HAP-1 (cell line): ENCODE results near the gene METTL24.

Source experiments
- DNase-seq, 2 experiments: peaks; one replicate each; pipeline ENCODE4 v3.0.0-alpha.2; 2016 to 2020; ENCODE audit warnings: low spot score in 2 of 2
- H3K27me3 ChIP-seq: fragments of 250-450 bp; sonication (Bioruptor Pico); 2 replicates; pipeline ENCODE4 v1.5.1; 2020; ENCODE audit warnings: low read depth, mild to moderate bottlenecking, moderate library complexity
- H3K36me3 ChIP-seq: fragments of 250-450 bp; sonication (Bioruptor Pico); replicated peaks from 2 replicates; pipeline ENCODE4 v1.5.1; 2020; ENCODE audit warnings: mild to moderate bottlenecking
- H3K4me1 ChIP-seq: fragments of 250-450 bp; sonication (Bioruptor Pico); 2 replicates; pipeline ENCODE4 v1.5.1; 2020; ENCODE audit warnings: mild to moderate bottlenecking
- H3K4me3 ChIP-seq: fragments of 250-450 bp; sonication (Bioruptor Pico); 2 replicates; pipeline ENCODE4 v1.5.1; 2020; ENCODE audit warnings: mild to moderate bottlenecking, moderate library complexity
- H3K9me3 ChIP-seq: fragments of 250-450 bp; sonication (Bioruptor Pico); 2 replicates; pipeline ENCODE4 v1.5.1; 2020; ENCODE audit warnings: mild to moderate bottlenecking, moderate library complexity
- in situ Hi-C: fragments of 300-500 bp; cut with MboI; formaldehyde crosslinking; loops from 3 replicates; pipeline ENCODE4 v1.14.3; 2020; ENCODE audit warnings: low sequenced_read_pairs, inconsistent platforms, mixed read lengths

METTL24 gene

DNA sequence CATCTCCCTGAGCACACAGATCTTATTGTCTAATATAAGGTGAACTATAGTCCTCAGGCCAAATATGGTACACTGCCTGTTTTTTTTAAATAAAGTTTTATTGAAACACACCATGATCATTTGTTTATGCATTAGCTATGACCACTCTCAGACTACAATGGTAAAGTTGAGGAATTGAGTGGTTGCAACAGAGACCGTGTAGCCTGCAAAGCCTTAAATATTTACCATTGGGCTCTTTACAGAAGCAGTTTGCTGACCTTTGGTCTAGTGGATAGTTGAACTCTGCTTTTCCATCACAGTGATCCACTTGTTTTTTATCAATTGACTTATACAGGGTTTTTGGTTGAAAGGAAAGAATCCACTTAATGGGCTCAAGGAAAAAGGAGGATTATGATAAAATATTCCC, 27.3 kb upstream of the METTL24 start:
- in situ Hi-C loops = loop anchor here (25.0 kb wide), 2 partner anchors 323 to 673 kb away; no protein-coding TSS in a partner anchor
- Histone ChIP-seq H3K4me1 (peaks cover 25% of the 10 kb centered on the region), H3K27me3 (no peaks in the 10 kb centered on the region), H3K4me3 (no peak overlapping the region), H3K36me3 (no peaks in the 10 kb centered on the region), H3K9me3 (no peaks in the 10 kb centered on the region)
- DNase-seq = no peak

DNA sequence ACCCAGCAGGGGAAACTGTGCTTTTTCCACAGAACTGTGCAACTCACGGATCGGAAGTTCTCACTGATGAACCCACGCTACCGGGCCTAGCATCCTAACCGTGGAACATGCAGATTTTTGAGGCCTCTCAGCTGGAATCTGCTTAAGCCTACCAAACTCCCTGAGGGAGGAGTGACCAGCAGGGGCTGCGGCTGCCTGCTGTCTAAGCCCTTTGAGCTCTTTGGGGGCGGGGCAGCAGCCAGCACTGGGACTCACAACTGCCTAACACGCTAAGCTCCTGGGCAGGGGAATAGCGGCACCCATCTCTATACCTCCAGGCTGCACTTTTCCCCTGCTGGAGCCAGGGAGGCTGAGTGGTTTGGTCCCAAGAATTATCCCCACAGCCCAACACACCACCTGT, 20.4 kb upstream of the METTL24 start:
- Histone ChIP-seq H3K27me3 (no peaks in the 10 kb centered on the region), H3K9me3 (no peaks in the 10 kb centered on the region), H3K4me1 (no peaks in the 10 kb centered on the region), H3K4me3 (no peak overlapping the region), H3K36me3 (no peaks in the 10 kb centered on the region)
- in situ Hi-C loops = loop anchor here (25.0 kb wide), 2 partner anchors 316 to 666 kb away; no protein-coding TSS in a partner anchor
- peak in 1 of 2 experiments; percentile 57 for DNase-seq

DNA sequence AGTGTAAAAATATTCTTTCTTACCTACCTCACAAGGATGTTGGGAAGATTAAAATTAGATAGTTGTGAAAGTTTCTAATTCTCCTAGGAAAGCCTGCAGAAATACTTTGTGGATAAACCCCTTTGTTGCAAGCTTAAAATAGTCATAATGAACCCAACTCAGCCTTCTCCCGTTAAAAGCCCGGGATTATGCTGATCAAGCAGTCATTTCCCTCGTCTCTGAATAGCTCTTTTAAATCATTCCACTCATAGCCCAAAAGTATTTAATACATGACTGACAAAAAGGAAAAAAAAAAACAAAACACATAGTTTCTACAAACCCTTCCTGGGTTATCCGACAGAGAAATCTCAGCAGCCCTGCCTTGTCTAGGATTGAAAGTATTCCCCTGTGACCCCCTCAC, 10.9 kb upstream of the METTL24 start:
- Histone ChIP-seq H3K4me1 (peaks cover 47% of the 10 kb centered on the region), H3K36me3 (no peaks in the 10 kb centered on the region), H3K4me3 (no peak overlapping the region), H3K9me3 (no peaks in the 10 kb centered on the region), H3K27me3 (no peaks in the 10 kb centered on the region)
- DNase-seq = peak; percentile 68 to 98
- in situ Hi-C loops = no loop called here

DNA sequence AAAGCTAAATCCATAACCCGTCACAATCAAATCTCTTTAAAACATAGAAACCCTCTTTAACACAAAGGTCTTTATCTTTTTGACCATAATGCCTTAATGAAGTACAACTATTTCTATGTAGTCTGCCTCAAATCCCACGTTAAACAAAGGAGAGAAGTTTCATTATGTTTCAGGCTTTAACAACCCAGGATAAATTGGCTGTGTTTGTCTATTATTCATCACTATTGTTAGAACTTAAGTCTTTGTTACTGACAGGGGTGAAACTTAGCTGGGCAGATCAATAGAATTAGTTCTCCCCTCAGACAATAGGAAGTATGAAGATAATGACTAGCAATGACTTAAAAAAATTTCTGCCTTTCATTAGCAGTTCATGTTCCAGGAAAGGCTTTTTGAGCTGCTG, 10.1 kb upstream of the METTL24 start:
- peak in 1 of 2 experiments; percentile 100 for DNase-seq
- H3K9me3 ChIP-seq = no peaks in the 10 kb centered on the region
- no peaks in the 10 kb centered on the region for H3K36me3 ChIP-seq
- H3K4me1 ChIP-seq = peaks cover 48% of the 10 kb centered on the region
- in situ Hi-C loops = no loop called here
- H3K4me3 ChIP-seq = no peak overlapping the region
- no peaks in the 10 kb centered on the region for H3K27me3 ChIP-seq

DNA sequence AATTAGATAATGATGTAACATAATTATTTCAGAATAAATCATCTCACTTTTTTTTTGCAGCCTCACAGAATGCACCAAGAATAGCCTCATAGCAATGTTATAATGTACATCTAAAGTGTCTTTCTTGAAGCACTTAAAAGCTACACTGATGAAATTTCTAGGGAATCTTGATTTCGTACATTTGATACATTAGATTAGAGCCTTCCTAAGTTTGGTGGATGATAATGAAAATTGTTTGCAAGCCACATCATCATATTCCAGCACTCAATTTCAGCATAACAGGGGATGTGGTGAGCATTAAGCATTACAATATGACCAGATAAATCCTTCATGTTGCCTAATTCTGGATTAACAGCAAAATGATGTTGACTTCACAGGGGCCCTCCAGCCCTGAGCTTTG, 9.7 kb upstream of the METTL24 start:
- in situ Hi-C loops = no loop called here
- H3K27me3 ChIP-seq = no peaks in the 10 kb centered on the region
- H3K4me3 ChIP-seq = no peak overlapping the region

DNA sequence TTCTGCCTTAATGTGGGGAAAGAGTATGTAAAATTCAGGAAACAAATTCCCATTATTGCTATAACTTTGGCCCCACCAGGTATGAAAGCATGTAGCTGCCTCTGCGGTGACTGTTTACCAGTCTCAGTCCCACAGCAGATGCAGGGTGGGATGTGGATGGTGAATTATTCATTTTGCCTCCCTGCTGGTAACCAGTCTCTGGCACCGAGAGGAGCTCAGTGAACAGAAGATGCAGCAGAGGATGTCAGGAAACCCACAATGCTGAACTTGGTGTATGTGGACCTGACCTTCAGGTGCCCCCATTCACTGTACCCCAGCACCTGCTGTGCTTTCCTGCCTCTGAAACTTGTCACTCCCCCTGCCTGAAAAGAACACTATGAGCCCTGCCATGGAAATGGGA, 8.8 kb upstream of the METTL24 start:
- no peak for DNase-seq
- H3K9me3 ChIP-seq = no peaks in the 10 kb centered on the region
- no peaks in the 10 kb centered on the region for H3K27me3 ChIP-seq
- in situ Hi-C loops = no loop called here
- peaks cover 48% of the 10 kb centered on the region for H3K4me1 ChIP-seq
- no peak overlapping the region for H3K4me3 ChIP-seq
- H3K36me3 ChIP-seq = no peaks in the 10 kb centered on the region

More for the DNA sequence above, 9.7 kb upstream of the METTL24 start:
- H3K36me3 ChIP-seq = no peaks in the 10 kb centered on the region
- no peaks in the 10 kb centered on the region for H3K9me3 ChIP-seq
- peak in 1 of 2 experiments; percentile 53 for DNase-seq
- H3K4me1 ChIP-seq = peaks cover 48% of the 10 kb centered on the region

DNA sequence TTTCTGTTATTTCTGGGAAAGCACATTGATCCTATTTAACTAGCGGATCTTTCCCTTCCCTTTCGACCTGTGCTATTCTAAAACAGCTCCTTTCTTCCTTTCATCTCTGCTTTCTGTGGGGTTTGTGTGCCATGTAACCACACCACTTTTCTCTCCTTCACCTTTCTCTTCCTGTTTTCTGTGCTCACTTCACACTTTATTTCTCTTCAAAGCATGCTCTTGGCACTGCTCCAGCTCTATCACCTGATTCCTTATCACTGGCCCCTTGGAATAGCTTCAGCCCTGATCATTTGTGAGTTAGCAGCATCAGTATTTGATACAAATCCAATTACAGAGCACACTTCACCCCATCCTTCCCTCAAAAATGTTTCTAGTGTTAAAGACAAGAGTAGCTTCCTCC, 8.1 kb upstream of the METTL24 start:
- Histone ChIP-seq H3K4me3 (no peak overlapping the region), H3K4me1 (peaks cover 48% of the 10 kb centered on the region), H3K9me3 (no peaks in the 10 kb centered on the region), H3K27me3 (no peaks in the 10 kb centered on the region), H3K36me3 (no peaks in the 10 kb centered on the region)
- DNase-seq = no peak
- in situ Hi-C loops = no loop called here

DNA sequence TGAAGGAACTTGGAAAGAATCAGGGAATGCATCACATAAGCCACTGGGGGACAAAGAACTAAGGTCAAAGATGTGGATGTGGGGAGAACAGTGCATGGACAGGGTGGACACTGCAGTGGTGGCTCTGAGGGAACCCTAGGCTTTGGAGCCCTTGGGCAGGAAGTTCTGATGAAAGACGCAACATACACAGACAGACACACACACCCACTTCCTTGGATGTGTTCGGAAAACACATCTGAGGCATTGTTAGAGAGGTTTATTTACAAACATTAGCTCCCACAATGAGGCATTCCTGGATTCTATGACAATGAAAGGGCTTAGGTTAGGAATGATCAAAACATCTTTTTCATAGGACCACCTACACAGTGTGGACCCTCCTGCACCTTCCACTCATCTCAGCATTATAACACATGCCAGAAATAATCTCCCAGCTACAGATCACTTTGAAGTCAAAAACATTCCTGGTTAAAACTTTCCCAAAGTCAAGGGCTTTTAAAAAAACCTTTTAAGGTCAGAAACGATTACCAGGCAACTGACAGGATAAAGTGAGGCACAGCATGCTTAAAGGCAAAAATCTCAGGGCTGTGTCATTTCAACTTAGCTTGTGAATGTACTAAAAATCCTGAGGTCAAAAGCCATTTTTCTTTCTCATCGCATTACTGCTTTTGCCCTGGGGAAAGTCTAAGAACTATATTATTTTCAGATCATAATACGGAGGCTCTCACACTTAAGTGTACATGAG, 6.4 kb upstream of the METTL24 start:
- Histone ChIP-seq H3K9me3 (no peaks in the 10 kb centered on the region), H3K4me3 (no peak overlapping the region), H3K36me3 (no peaks in the 10 kb centered on the region), H3K27me3 (no peaks in the 10 kb centered on the region), H3K4me1 (peaks cover 41% of the 10 kb centered on the region)
- no peak for DNase-seq
- in situ Hi-C loops = no loop called here

DNA sequence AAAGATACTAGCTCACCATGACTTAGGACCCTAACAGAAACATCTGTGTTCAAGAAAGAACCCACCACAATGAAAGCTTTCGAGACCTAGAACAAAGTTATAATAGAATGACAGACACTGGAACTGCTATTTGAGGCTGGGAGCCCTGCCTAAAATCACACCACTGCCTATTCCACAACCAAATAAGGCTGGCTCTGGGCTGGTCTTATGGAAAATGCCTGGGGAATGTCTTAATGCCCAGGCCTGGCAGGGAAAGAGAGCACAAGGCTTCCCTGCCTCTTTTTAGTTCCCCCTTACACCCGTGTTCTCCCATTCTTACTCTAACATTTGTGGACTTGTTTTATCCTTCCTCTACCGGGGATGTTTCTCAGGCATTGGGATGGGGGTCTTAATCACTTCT, 5.6 kb upstream of the METTL24 start:
- H3K27me3 ChIP-seq = no peaks in the 10 kb centered on the region
- in situ Hi-C loops = no loop called here
- H3K4me1 ChIP-seq = peaks cover 35% of the 10 kb centered on the region
- H3K4me3 ChIP-seq = no peak overlapping the region
- H3K9me3 ChIP-seq = no peaks in the 10 kb centered on the region
- no peak for DNase-seq
- no peaks in the 10 kb centered on the region for H3K36me3 ChIP-seq

DNA sequence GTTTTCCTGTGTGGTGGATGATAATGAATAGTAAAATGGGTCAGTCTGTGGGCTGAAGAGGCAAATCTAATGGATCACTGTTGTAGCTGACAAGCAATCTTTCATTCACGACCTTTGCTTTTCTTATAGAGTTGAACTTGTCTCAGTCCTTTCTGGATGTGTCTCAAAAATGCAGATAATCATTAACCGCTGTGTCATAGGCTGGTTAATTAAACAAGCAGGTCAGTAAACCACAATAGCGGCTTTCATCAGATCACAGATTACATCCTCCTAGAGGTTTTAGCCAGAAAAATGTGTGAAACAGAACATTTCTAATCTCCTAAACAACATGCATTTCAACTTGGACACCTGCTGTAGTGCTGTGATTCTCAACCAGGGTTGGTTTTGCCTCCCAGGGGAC, 2.5 kb upstream of the METTL24 start:
- no peaks in the 10 kb centered on the region for H3K36me3 ChIP-seq
- no peak for DNase-seq
- in situ Hi-C loops = no loop called here
- H3K4me1 ChIP-seq = peaks cover 14% of the 10 kb centered on the region
- no peak overlapping the region for H3K4me3 ChIP-seq
- no peaks in the 10 kb centered on the region for H3K27me3 ChIP-seq
- H3K9me3 ChIP-seq = no peaks in the 10 kb centered on the region

DNA sequence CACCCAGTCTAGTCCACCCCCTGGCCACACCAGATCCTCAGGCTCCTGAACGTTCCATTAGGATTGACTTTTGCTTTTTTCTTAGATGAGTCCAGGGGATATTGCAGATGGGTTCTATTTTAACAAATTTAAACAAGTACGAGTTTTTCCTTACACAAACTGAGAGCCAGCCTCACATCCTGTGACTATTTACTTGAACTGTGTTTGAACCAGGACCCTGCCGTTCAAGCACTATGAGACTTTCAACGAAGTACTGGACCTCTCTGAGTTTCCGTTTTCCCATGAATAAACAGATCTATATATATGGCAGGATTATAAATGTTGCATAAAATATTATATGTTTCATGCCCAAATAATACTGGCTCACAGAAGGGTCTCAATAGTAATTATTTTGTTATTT, 1.4 kb upstream of the METTL24 start:
- Histone ChIP-seq H3K4me1 (peaks cover 16% of the 10 kb centered on the region), H3K4me3 (no peak overlapping the region), H3K9me3 (no peaks in the 10 kb centered on the region), H3K27me3 (no peaks in the 10 kb centered on the region), H3K36me3 (no peaks in the 10 kb centered on the region)
- DNase-seq = no peak
- in situ Hi-C loops = no loop called here

DNA sequence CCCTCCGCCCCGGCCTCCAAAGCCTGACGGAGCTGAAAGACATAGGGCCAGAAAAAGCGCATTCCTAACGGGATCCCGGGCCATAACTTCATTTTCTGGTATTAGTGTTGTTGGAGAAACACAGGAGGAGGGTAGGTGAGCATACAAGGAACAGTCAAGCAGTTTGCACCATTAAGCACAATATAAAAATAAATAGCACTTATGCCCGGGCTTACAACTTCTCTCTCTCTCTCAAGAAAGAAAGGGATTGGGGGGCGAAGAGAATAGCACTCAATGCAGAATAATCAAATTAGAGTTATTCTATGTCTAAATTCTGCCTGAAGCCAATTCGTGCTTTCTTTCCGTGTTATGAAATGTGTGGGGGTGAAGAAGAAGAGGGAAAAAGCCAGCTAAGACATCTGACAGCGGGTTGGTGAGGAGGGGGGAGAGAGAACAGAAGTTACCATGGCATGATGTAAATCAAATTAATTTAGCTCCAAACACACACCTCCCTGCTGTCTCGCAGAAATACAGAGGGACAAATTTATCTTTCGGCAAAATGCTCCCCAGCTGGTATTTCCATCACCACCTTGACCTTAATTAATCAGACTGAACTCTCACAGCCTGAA, 508 bp upstream of the METTL24 start:
- no peaks in the 10 kb centered on the region for H3K36me3 ChIP-seq
- H3K27me3 ChIP-seq = no peaks in the 10 kb centered on the region
- H3K9me3 ChIP-seq = no peaks in the 10 kb centered on the region
- H3K4me1 ChIP-seq = peaks cover 15% of the 10 kb centered on the region
- in situ Hi-C loops = no loop called here
- no peak for DNase-seq
- no peak overlapping the region for H3K4me3 ChIP-seq

DNA sequence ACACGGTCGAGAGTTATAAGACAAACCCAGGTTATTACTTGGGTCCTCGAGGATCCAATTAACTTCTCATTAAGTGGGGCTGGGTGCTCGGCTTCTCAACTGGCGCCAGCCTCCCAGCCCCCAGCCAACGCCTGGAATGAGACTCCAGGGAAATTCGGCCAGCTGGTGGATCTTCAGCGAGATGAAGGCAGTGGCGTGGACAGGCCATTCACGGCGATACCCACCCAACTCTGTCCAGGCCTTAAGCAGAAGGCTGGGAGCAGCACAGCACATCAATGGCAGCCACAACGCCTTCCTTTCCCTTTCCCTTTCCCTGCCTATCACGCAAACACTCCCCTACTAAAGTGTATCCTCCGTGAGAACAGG, 868 bp downstream of the METTL24 start:
- H3K4me3 ChIP-seq = no peak overlapping the region
- no peak for DNase-seq
- in situ Hi-C loops = no loop called here
- H3K4me1 ChIP-seq = peaks cover 26% of the 10 kb centered on the region
- H3K36me3 ChIP-seq = no peaks in the 10 kb centered on the region
- H3K27me3 ChIP-seq = no peaks in the 10 kb centered on the region
- H3K9me3 ChIP-seq = no peaks in the 10 kb centered on the region

DNA sequence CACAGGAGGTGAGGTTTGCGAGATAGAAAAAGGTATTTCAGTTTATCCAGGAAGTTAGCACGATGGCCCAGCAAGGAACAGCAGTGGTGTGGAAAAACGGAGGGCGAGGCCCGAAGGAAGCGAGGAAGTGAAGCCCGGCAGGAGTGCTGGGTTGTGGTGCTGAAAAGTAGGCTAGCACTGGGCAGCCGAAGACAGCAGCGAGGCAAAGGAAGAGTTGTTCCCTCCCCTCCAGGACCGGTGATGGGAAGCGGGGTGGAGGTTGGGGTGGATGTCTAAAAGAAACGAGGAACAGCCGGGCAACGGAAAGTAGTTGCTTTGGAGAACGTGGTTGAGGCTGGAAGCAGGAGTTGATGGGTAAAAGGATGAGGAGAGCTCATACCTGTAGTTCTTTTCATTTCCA, 1.4 kb downstream of the METTL24 start:
- Histone ChIP-seq H3K4me1 (peaks cover 31% of the 10 kb centered on the region), H3K36me3 (no peaks in the 10 kb centered on the region), H3K9me3 (no peaks in the 10 kb centered on the region), H3K4me3 (no peak overlapping the region), H3K27me3 (no peaks in the 10 kb centered on the region)
- in situ Hi-C loops = no loop called here
- DNase-seq = no peak
